LoVo (cell line): Measurements from ENCODE around the gene MYH1.
A peak's percentile ranks its signal among the peaks of the same experiment; 100 is the strongest.
"Not testable (repeated sequence)": the region's sequence is repeated elsewhere in the genome, so short reads cannot be mapped to it uniquely, and the experiment has no call there.

Experiments
- DNase-seq: peaks from one replicate; pipeline ENCODE4 v3.0.0-alpha.2; 2016; ENCODE audit warnings: low spot score

The MYH1 gene

GRCh38 chr17:10518271-10519037, at the start of gene MYH1:
TSS of gene MYH1 (minus strand) at chr17:10518542. CDS start at chr17:10516642, 1,900 bp downstream.
- DNase-seq: no peak

GRCh38 chr17:10563991-10564660, 45.8 kb upstream of the MYH1 start:
- no peak for DNase-seq

- DNase-seq: no peak
These were observed 39.7 kb upstream of the MYH1 start for GRCh38 chr17:10558049-10558448.

DNA sequence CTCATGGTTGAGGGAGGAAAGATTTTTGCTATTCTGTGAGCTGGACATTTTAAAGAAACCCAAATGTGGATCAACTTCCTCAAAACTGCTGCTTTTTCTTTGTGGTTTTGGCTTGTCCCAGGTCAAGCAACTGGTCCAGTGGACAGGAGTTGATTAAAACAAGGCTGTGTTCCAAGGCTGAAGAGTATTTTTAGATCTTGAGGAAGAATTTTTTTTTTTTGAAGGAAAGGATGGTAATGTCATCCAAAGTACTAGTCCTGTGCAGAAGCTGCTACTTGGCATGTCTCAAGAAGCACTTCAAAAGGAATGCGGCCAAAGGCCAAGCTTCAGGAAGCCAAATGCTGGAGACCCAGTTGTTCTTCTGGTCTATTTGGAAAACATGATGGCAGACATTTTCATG, 39.1 kb upstream of the MYH1 start:
- DNase-seq: no peak

DNA sequence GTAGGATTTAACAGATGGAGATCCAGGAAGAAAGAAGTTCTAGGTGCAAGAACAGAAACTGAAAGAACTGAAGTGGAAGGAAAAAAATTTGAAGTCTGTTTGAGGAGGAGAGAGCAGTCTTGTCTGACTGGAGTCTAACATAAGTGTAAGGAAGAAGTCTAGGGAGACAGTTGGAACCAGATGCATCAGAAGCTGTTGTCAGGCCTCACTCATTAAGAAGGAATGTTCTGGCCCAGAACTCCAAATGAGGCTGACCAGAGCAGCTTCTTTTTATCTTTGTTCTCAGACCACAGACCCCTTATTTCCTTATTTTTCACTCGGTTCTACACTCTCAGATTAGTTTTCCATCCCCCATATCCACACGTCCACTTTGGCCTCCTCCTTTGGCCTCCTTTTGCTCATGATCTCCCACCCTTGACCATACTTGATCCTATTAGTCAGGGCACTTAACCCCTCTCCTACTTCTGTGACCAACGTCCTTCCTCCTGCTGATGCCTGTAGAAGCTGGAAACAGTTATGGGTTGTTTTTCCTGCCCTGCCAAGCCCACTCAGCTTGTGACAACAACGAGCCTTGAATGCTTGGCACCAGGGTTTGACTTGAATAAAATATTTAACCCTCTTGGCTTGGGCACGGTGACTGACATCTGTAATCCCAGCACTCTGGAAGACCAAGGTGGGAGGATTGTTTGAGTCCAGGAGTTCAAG, 38.1 kb upstream of the MYH1 start:
- DNase-seq: no peak

- no peak for DNase-seq
These were observed 31.7 kb upstream of the MYH1 start for GRCh38 chr17:10550014-10550413.

DNA sequence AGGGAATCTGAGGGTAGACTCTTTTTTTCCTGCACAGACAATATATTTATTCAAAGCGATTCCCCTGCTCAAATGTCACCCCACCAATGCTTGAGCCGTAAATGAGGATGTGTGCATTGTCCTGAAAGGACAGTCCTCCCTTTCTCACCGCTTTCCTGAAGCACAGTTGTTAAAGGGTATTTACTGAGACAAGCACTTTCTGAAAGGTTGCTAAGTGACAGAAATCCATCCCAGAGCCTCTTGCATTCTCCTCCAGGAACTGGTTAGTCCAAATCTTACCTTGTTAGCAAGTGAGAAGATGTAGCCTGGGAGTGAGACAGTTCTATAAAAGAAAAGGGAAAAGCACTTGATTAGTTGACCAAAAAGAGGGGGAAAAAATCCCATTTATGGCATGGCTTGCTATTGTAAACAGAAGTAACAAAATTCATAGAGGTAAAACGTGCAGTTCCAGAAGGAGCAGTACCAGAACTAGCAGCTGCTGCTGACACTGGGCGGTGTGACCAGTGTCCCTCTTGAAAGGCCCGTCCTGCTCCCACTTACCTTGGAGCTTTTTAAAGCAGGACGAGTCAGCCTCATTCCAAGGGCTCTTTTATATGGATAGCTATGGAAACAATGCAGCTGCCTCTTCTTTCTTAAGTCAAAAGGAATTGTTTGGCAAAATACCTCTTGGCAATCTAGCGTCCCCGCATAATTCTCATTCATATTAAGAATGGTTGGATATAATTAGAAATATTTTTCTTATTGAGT, 30.9 kb upstream of the MYH1 start, which contains the start of gene MYH2:
Gene MYH2 (minus strand): TSS at position 563 of the 747 bp plus-strand sequence. CDS start 1,738 bp downstream, outside the sequence.
- no peak for DNase-seq

GRCh38 chr17:10547351-10547750, 29.0 kb upstream of the MYH1 start:
- DNase-seq: peak; percentile 10

DNA sequence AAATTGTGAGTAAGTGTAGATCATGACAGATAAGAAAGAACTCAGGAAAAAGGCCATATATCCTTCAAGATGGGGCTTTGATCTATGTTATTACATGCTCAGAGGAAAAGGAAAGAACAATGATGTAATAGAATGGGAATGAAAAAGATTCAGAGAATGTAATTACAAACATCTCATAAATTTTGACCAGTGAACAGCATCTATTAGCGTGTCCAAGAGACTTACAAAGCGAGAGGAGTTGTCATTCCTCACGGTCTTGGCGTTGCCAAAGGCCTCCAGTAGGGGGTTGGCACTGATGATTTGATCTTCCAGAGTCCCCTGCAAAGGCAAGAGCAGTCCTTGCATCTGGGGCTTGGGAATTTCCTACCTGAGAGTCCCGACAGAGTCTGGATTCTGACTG, 25.1 kb upstream of the MYH1 start:
- peak; percentile 8 for DNase-seq

DNA sequence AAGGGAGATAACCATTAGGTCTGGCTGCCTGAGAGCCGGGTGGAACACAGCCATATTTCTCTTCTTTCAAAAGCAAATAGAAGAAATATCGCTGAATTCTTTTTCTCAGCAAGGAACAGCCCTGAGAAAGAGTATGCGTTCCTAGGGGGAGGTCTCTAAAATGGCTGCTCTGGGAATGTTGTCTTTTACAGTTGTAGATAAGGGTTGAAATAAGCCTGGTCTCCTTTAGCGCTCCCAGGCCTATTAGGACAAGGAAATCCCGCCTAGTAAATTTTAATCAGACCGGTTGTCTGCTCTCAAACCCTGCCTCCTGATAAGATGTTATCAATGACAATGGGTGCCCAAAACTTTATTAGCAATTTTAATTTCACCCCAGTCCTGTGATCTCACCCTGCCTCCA, 22.8 kb upstream of the MYH1 start:
- not testable (repeated sequence) for DNase-seq

GRCh38 chr17:10532026-10532425, 13.7 kb upstream of the MYH1 start:
- no peak for DNase-seq

DNA sequence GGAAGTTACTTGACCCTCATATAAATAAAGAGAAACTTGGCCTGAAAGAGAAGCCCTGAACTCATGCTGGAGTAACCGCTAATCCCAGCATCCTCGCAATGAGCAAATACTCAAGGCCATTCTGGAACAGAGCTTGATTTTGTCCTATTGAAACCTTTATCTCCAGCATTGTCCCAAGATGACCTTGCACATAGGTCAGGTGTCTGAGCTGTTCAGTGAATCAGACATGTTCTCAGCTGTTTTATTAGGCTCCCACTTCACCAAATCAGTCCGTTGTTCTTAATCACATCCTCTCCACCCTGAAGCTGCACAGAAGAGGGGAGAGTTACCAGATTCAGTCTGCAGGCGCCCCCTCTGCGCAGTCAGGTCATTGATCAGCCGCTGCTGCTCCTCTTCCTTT, 9.1 kb upstream of the MYH1 start:
- no peak for DNase-seq

GRCh38 chr17:10526517-10526916, 8.2 kb upstream of the MYH1 start:
- no peak for DNase-seq

DNA sequence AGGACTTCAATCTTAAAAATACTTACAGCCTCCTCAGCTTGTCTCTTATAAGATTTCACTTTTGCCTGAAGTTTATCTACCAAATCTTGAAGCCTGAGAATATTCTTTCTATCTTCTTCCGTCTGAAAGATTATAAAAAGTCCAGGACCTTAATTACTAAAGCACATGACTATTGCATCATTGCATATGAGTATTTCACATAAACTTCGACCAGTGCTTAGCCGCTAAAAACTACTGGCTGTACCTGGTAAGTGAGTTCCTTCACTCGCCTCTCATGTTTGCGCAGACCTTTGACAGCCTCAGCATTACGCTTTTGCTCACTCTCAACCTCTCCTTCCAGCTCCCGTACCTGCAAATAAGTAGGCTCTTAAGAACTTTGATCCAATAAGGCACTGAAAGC, 4.7 kb upstream of the MYH1 start:
- no peak for DNase-seq

- DNase-seq: no peak
These were observed 3.6 kb upstream of the MYH1 start for GRCh38 chr17:10521949-10522348.

GRCh38 chr17:10516638-10517037, 1.7 kb downstream of the MYH1 start:
- no peak for DNase-seq

GRCh38 chr17:10516065-10516464, 2.3 kb downstream of the MYH1 start:
- no peak for DNase-seq

- no peak for DNase-seq
These were observed 4.9 kb downstream of the MYH1 start for GRCh38 chr17:10513299-10514067.

GRCh38 chr17:10512856-10513255, 5.5 kb downstream of the MYH1 start:
- no peak for DNase-seq

DNA sequence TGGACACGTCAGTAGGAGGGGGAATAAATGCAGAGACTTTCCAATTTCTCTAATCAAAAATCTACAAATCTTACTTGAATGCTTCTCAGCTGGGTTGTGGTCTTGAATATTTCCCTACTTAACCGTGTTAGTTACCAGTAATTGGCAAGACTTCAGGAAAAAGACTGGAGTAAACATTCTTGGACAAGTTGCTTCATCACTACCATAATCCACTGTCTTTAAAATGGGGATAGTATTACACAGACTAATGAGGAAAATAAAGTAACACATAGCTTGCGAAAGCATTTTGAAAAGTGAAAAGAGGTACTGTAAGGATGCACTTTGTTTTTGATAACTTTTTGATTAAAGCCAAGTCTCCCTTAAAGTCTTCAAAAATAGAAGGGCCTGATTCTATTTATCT, 18.4 kb downstream of the MYH1 start:
- no peak for DNase-seq

GRCh38 chr17:10492004-10492403, 26.3 kb downstream of the MYH1 start:
- no peak for DNase-seq
